ENCODE measurements around the gene GRK7.
A peak's percentile ranks its signal among the peaks of the same experiment; 100 is the strongest.
"Not testable (repeated sequence)": the region's sequence is repeated elsewhere in the genome, so short reads cannot be mapped to it uniquely, and the experiment has no call there.

Gene GRK7

GRCh38 chr3:141753399-141753798 is 9.8 kb upstream of the GRK7 start:
- no peak overlapping the region for H3K23ac ChIP-seq (ENCODE audit: low read length in 2 of 2)
- no peak overlapping the region for H3K4ac ChIP-seq (ENCODE audit: low read depth in 1 of 2, low read length in 2 of 2)
- no peak overlapping the region for H3K27ac ChIP-seq (ENCODE audit: low read length, poor library complexity, severe bottlenecking)
- no peak overlapping the region for H3K4me3 ChIP-seq (ENCODE audit: insufficient read depth in 1 of 2, low read depth in 1 of 2, low read length in 2 of 2)
- H3K18ac ChIP-seq (ENCODE audit: low read depth in 1 of 2, low read length in 2 of 2): no peak overlapping the region
- no peak for DNase-seq
- no peak overlapping the region for H2BK15ac ChIP-seq (ENCODE audit: low read depth, poor library complexity, severe bottlenecking)
- H3K4me1 ChIP-seq (ENCODE audit: control insufficient read depth, insufficient read depth, low read depth, low read length): peaks cover 2% of the 10 kb centered on the region
- no peak overlapping the region for H3K4me2 ChIP-seq (ENCODE audit: low read length, poor library complexity, severe bottlenecking)
- WGBS: 81% methylated on average over 3 of the region's 3 CpGs
- no peak overlapping the region for H2BK5ac ChIP-seq (ENCODE audit: low read depth, low read length, poor library complexity, severe bottlenecking)
- H3K14ac ChIP-seq (ENCODE audit: low read length in 2 of 2): no peak overlapping the region
- no peak overlapping the region for H2AK5ac ChIP-seq (ENCODE audit: low read length, severe bottlenecking)
- H3K9ac ChIP-seq (ENCODE audit: low read length): no peak overlapping the region
- no peaks in the 10 kb centered on the region for H3K27me3 ChIP-seq (ENCODE audit: control insufficient read depth in 1 of 2, insufficient read depth in 1 of 2, low read length in 2 of 2)
- no peaks in the 10 kb centered on the region for H3K79me1 ChIP-seq (replicated peaks; ENCODE audit: low read length, poor library complexity, severe bottlenecking)
- H4K91ac ChIP-seq (ENCODE audit: low read length): no peak overlapping the region
- H3K9me3 ChIP-seq (ENCODE audit: control insufficient read depth, low read length): no peaks in the 10 kb centered on the region
- no peak overlapping the region for H4K8ac ChIP-seq (ENCODE audit: low read length)
- H2BK12ac ChIP-seq (ENCODE audit: low read length in 2 of 2): no peak overlapping the region
- H2BK120ac ChIP-seq (ENCODE audit: low read depth, low read length): no peak overlapping the region
- peaks cover 6 to 48% of the 10 kb centered on the region in 2 experiments for H3K36me3 ChIP-seq (ENCODE audit: control insufficient read depth in 1 of 2, insufficient read depth in 2 of 2, low read depth in 1 of 2, low read length in 2 of 2)
- H2AFZ ChIP-seq (ENCODE audit: low read depth, low read length): no peak overlapping the region

- Histone ChIP-seq H3K36me3 (ENCODE audit: control insufficient read depth in 1 of 2, insufficient read depth in 2 of 2, low read depth in 1 of 2, low read length in 2 of 2) (peaks cover 3 to 41% of the 10 kb centered on the region in 2 experiments), H3K79me1 (replicated peaks; ENCODE audit: low read length, poor library complexity, severe bottlenecking) (no peaks in the 10 kb centered on the region), H3K9ac (ENCODE audit: low read length) (no peak overlapping the region), H3K4me2 (ENCODE audit: low read length, poor library complexity, severe bottlenecking) (no peak overlapping the region), H4K91ac (ENCODE audit: low read length) (no peak overlapping the region), H4K8ac (ENCODE audit: low read length) (no peak overlapping the region), H3K27me3 (ENCODE audit: control insufficient read depth in 1 of 2, insufficient read depth in 1 of 2, low read length in 2 of 2) (no peaks in the 10 kb centered on the region), H3K4me1 (ENCODE audit: control insufficient read depth, insufficient read depth, low read depth, low read length) (peaks cover 2% of the 10 kb centered on the region), H3K14ac (ENCODE audit: low read length in 2 of 2) (no peak overlapping the region), H2AK5ac (ENCODE audit: low read length, severe bottlenecking) (no peak overlapping the region), H2BK15ac (ENCODE audit: low read depth, poor library complexity, severe bottlenecking) (no peak overlapping the region), H2BK12ac (ENCODE audit: low read length in 2 of 2) (no peak overlapping the region), H3K9me3 (ENCODE audit: control insufficient read depth, low read length) (no peaks in the 10 kb centered on the region), H2BK5ac (ENCODE audit: low read depth, low read length, poor library complexity, severe bottlenecking) (no peak overlapping the region), H3K4ac (ENCODE audit: low read depth in 1 of 2, low read length in 2 of 2) (no peak overlapping the region), H2BK120ac (ENCODE audit: low read depth, low read length) (no peak overlapping the region), H3K23ac (ENCODE audit: low read length in 2 of 2) (no peak overlapping the region), H3K18ac (ENCODE audit: low read depth in 1 of 2, low read length in 2 of 2) (no peak overlapping the region), H3K4me3 (ENCODE audit: insufficient read depth in 1 of 2, low read depth in 1 of 2, low read length in 2 of 2) (no peak overlapping the region), H3K27ac (ENCODE audit: low read length, poor library complexity, severe bottlenecking) (no peak overlapping the region), H2AFZ (ENCODE audit: low read depth, low read length) (no peak overlapping the region)
- 95% methylated on average over 1 of the region's 1 CpG for WGBS
- no peak for DNase-seq
These were observed 9.2 kb upstream of the GRK7 start for GRCh38 chr3:141754032-141754431.

- H3K36me3 ChIP-seq (ENCODE audit: control insufficient read depth in 1 of 2, insufficient read depth in 2 of 2, low read depth in 1 of 2, low read length in 2 of 2); H4K8ac ChIP-seq (ENCODE audit: low read length); H3K27ac ChIP-seq (ENCODE audit: low read length, poor library complexity, severe bottlenecking); H2AFZ ChIP-seq (ENCODE audit: low read depth, low read length); H3K18ac ChIP-seq (ENCODE audit: low read depth in 1 of 2, low read length in 2 of 2); H2AK5ac ChIP-seq (ENCODE audit: low read length, severe bottlenecking); H3K4me1 ChIP-seq (ENCODE audit: control insufficient read depth, insufficient read depth, low read depth, low read length); DNase-seq; H3K23ac ChIP-seq (ENCODE audit: low read length in 2 of 2); H2BK15ac ChIP-seq (ENCODE audit: low read depth, poor library complexity, severe bottlenecking); H3K79me1 ChIP-seq (replicated peaks; ENCODE audit: low read length, poor library complexity, severe bottlenecking); H2BK5ac ChIP-seq (ENCODE audit: low read depth, low read length, poor library complexity, severe bottlenecking); H3K14ac ChIP-seq (ENCODE audit: low read length in 2 of 2); H3K4me2 ChIP-seq (ENCODE audit: low read length, poor library complexity, severe bottlenecking); H2BK12ac ChIP-seq (ENCODE audit: low read length in 2 of 2); H3K9me3 ChIP-seq (ENCODE audit: control insufficient read depth, low read length); H3K27me3 ChIP-seq (ENCODE audit: control insufficient read depth in 1 of 2, insufficient read depth in 1 of 2, low read length in 2 of 2); H2BK120ac ChIP-seq (ENCODE audit: low read depth, low read length); H4K91ac ChIP-seq (ENCODE audit: low read length); H3K9ac ChIP-seq (ENCODE audit: low read length); H3K4me3 ChIP-seq (ENCODE audit: insufficient read depth in 1 of 2, low read depth in 1 of 2, low read length in 2 of 2); H3K4ac ChIP-seq (ENCODE audit: low read depth in 1 of 2, low read length in 2 of 2): not testable (repeated sequence)
- WGBS: 76% methylated on average over 9 of the region's 19 CpGs
These were observed 656 bp upstream of the GRK7 start for GRCh38 chr3:141762552-141762951.

GRCh38 chr3:141764045-141764444 is 837 bp downstream of the GRK7 start:
- H3K79me1 ChIP-seq (replicated peaks; ENCODE audit: low read length, poor library complexity, severe bottlenecking): no peaks in the 10 kb centered on the region
- H3K4me2 ChIP-seq (ENCODE audit: low read length, poor library complexity, severe bottlenecking): no peak overlapping the region
- no peak overlapping the region for H3K4me3 ChIP-seq (ENCODE audit: insufficient read depth in 1 of 2, low read depth in 1 of 2, low read length in 2 of 2)
- no peaks in the 10 kb centered on the region for H3K4me1 ChIP-seq (ENCODE audit: control insufficient read depth, insufficient read depth, low read depth, low read length)
- H3K18ac ChIP-seq (ENCODE audit: low read depth in 1 of 2, low read length in 2 of 2): peak overlapping the region in 1 of 2 experiments; percentile 62
- no peaks in the 10 kb centered on the region for H3K27me3 ChIP-seq (ENCODE audit: control insufficient read depth in 1 of 2, insufficient read depth in 1 of 2, low read length in 2 of 2)
- H3K9ac ChIP-seq (ENCODE audit: low read length): no peak overlapping the region
- 98% methylated on average over 2 of the region's 2 CpGs for WGBS
- peak overlapping the region in 1 of 2 experiments; percentile 61 for H3K4ac ChIP-seq (ENCODE audit: low read depth in 1 of 2, low read length in 2 of 2)
- no peak for DNase-seq
- no peak overlapping the region for H4K8ac ChIP-seq (ENCODE audit: low read length)
- no peak overlapping the region for H2AK5ac ChIP-seq (ENCODE audit: low read length, severe bottlenecking)
- no peaks in the 10 kb centered on the region for H3K36me3 ChIP-seq (ENCODE audit: control insufficient read depth in 1 of 2, insufficient read depth in 2 of 2, low read depth in 1 of 2, low read length in 2 of 2)
- H3K9me3 ChIP-seq (ENCODE audit: control insufficient read depth, low read length): no peaks in the 10 kb centered on the region
- H3K14ac ChIP-seq (ENCODE audit: low read length in 2 of 2): no peak overlapping the region
- no peak overlapping the region for H2BK15ac ChIP-seq (ENCODE audit: low read depth, poor library complexity, severe bottlenecking)
- no peak overlapping the region for H2BK5ac ChIP-seq (ENCODE audit: low read depth, low read length, poor library complexity, severe bottlenecking)
- peak overlapping the region; percentile 53 for H2AFZ ChIP-seq (ENCODE audit: low read depth, low read length)
- H3K23ac ChIP-seq (ENCODE audit: low read length in 2 of 2): no peak overlapping the region
- H2BK120ac ChIP-seq (ENCODE audit: low read depth, low read length): no peak overlapping the region
- no peak overlapping the region for H3K27ac ChIP-seq (ENCODE audit: low read length, poor library complexity, severe bottlenecking)
- H4K91ac ChIP-seq (ENCODE audit: low read length): no peak overlapping the region
- peak overlapping the region; percentile 61 to 78 for H2BK12ac ChIP-seq (ENCODE audit: low read length in 2 of 2)

Measured in mesenchymal stem cell (in vitro differentiated cells and primary cell).